CD4-positive, alpha-beta T cell treated with Interleukin-4 for 4 hours (primary cell): Measurements from ENCODE around the gene MAP3K20.
A peak's percentile ranks its signal among the peaks of the same experiment; 100 is the strongest.
"Not testable (repeated sequence)": the region's sequence is repeated elsewhere in the genome, so short reads cannot be mapped to it uniquely, and the experiment has no call there.

Experiments used
- DNase-seq: peaks from one replicate; pipeline ENCODE4 v3.0.0-alpha.2; 2020

The MAP3K20 gene

DNA sequence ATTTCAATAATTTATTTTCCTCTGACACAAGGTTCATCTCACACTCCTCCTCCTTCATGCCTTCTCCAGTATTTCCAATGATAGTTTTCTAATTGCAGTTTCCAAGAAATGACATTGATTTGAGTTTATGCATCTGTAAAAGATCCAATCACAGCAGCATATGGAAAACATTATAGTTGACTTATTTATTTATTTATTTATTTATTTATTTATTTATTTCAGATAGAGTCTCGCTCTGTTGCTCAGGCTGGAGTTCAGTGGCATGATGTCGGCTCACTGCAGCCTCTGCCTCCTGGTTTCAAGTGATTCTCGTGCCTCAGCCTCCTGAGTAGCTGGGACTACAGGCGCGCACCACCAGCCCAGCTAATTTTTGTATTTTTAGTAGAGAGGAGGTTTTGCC is 52.5 kb downstream of the MAP3K20 start:
- not testable (repeated sequence) for DNase-seq

DNA sequence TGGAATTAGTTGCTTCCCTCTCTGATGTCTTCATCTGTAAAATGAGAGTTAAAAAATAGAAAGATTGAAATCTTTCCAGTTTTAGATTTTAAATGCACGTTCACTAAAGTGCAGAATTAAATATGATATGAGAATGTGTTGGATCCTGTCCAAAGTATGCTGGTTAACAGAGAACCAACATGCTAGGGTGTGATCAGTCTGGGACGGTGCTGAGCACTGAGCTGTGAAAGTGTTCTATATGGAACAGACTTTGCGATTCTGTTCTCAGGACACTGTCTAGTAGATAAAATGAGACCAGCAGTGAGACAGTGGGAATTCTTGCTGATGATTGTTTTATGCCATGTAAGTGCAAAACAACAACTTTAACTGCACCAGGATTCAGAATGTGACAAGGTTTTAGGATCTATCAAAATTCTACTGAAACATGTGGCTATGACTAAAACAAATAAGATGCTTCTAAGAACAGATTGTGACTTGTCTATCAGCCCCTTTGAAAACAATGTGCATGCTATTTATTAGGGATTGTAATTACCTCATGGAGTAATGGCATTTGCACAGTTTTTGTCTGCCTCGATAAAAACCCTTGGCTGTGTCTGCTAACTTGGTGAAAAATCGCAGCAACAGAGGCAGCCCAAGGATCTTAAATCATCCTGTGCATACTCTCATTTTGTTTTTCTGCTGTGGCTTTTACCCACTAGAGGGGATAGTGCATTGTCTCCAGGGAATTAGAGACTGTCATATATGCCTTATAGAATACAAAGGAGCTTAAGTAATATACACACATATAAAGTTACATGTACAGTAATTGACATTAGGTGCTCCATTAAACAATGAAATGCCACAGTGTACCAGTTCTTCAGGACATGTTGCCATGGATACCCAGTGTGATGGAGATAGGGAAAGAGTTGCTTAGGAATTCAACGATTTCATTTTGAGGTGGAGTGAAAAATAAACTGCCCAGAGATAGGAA is 55.1 kb downstream of the MAP3K20 start:
- no peak for DNase-seq

- DNase-seq, result no peak
These were observed 56.9 kb downstream of the MAP3K20 start for GRCh38 chr2:173132531-173132930.

GRCh38 chr2:173134703-173135102 is 59.1 kb downstream of the MAP3K20 start:
- DNase-seq, result no peak

DNA sequence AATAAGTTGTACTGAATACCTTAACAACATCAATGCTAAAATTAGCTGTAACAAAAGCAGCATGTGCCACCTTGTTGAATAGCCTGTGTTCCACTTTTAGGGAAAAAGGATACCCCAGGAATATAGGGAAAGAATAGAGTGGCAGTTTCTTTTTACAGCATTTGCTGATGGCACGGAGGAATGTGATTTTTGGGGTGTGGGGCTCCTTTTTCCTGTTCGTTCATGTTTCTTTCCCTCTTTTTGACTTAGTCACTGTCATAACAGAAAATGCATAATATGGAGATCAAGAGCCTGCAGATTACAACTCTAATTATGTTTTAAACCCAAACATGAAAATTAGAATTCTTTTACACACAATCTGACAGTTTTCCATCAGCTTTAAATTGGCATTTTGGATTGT is 60.4 kb downstream of the MAP3K20 start:
- DNase-seq, result no peak

GRCh38 chr2:173136599-173136998 is 61.0 kb downstream of the MAP3K20 start:
- DNase-seq, result no peak

GRCh38 chr2:173137610-173138009 is 62.0 kb downstream of the MAP3K20 start:
- DNase-seq, result no peak

DNA sequence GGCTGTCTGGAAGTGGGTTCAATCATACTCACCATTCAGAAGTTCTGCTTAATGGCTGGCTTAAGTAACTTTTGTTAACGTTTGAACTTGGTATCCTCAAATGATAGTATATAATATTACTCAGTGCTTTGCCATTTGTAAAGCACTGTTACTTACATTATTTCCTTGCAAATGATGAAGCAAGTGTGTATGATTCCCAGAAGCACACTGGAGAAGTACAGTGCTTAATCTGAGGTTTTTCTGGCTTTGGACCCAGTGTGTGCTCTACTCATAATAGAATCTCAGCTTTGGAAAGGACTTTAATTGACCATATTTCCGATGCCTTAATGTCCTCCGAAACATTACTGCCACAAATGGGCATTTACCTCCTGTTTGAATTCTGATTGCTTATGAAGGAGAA is 63.3 kb downstream of the MAP3K20 start:
- no peak for DNase-seq

DNA sequence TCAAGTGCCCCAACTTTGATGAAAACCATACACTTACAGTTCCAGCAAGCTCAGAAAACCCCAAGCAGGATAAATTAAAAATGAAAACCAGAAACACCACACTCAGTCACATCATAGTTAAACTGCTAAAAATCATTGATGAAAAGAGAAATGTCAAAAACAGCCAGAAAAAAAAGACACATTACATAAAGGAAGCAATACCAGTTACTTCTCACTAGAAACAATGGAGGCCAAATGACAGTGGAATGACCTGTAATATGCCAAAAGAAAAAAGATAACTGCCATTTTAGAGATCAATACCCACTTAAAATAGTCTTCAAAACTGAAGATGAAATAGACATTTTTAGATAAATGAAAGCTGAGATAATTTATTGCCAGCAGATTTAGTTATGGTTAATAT is 66.0 kb downstream of the MAP3K20 start:
- no peak for DNase-seq

DNA sequence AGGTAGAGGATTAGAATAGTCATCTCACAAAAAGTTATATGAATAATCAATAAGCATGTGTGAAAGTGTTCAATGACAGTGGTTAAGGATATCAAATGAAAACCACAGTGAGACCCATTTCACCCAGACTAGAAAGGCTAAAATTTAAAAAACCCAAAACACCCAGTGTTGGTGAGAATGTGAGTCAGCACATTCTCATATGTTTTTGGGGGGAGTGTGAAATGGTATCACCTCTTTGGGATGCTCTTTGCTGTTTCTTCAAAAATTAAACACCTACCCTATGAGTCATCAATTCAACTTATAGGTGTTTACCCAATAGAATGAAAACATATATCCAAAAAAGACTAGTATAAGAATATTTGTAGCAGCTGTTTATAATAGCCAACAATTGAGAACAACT is 69.8 kb downstream of the MAP3K20 start:
- DNase-seq, result peak; percentile 22

DNA sequence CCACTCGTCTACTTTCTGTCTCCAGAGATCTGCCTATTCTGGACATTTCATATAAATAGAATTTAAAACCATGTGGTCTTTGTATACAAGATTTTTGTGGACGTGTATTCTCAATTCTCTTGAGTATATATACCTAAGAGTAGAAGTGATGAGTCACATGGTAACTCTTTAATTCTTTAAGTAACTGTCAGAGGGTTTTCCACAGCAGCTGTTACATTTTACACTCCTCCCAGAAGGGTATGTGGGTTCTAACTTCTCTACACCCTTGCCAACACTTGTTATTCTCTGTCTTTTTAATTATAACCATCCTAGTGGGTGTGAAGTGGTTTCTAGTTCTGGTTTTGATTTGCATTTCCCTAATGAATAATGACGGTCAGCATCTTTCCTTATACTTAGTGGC is 70.9 kb downstream of the MAP3K20 start:
- no peak for DNase-seq

DNA sequence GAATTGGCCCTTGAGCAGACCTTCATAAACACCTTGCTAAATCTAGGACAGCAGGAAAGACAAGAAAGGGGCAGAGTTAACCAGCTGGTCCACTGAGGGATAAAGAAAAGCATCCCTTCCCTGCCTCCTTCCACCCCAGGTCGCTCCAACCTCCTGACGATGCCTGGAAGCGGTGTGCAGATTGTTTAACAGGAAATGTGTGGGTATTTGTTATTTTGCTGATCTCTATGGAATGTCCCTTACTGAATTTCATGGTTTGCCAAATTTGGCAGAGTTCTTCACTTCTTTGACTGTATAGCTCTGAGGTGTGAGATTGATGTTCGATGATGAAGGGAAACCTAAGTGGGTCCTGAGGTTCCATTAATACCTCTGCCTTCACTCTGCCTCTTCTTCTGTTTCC is 72.9 kb downstream of the MAP3K20 start:
- DNase-seq, result no peak

- DNase-seq, result peak; percentile 51
These were observed 73.8 kb downstream of the MAP3K20 start for GRCh38 chr2:173149491-173149890.

DNA sequence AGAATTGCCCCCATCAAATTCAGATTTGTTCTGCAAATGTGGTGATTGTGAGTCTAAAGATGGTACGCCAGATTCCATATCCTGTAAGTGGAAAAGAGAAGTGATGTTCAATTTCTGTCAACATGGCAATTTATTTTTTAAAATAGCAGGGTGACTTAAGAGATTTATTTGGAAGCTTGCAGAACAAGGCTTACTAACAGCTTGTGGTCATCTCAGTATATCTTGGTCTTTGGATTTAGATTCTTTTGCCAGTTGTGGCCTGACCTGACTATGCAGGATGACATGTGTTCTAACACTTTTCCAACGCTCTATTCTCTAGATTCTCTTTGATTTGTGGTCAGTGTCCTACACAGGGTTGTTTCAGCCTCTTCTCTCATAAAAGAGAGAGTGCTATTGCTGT is 74.4 kb downstream of the MAP3K20 start:
- DNase-seq, result no peak

GRCh38 chr2:173150963-173151362 is 75.3 kb downstream of the MAP3K20 start:
- DNase-seq, result no peak

GRCh38 chr2:173151671-173152401 is 76.2 kb downstream of the MAP3K20 start:
- no peak for DNase-seq

DNA sequence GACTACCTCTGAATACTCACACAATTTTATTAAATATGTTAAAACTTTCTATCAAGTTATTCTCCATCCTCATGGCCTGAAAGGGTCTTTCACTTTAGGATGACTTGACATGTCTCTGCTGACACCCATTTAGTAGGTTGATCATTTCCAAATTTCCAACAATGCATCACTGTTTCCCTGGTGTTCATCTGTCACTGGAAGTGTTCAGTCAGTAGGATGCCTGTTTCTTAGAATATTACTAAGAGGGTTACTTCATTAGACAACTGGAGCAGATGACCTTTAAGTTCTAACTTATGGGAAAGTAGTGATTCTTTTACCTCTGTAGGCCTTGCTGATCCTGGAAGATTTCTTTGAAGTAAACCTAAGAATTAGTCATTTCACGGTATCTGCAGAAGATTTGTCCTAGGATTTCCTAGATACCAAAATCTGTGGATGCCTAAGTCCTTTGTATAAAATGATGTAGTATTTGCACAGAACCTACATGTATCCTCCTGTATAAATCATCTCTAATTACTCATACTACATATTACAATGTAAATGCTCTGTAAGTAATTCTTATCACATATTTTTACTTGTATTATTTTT is 77.7 kb downstream of the MAP3K20 start:
- DNase-seq, result no peak

DNA sequence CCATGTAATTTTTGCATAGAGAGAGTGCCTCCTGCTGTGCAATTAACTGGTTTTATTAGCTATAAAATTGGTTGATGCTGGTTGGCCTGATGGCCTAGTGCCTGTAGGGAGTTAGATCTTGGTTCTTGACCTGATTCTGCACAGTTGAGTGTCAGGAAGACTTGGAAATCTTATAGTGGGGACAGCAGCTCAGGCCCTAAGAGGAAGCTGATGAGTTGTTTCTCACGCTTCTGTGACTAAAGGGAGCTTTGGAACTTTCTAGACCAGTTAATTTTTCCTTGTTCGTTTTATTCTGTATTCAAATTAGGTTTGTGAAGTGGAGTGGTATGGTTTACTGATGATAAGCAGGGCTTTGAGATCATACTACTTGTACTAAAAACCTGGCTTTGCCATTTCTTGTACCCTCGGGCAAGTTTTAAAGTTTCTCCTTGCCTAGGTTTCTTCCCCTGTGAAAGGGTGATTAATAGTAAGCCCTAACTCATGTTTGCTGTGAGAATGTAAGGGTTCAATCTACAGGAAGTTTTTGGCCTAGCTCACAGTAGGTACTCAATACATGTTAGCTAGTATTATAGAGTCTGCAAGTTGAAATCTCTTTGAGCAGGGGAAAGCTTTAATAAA is 82.1 kb downstream of the MAP3K20 start:
- no peak for DNase-seq

GRCh38 chr2:173159791-173160463 is 84.3 kb downstream of the MAP3K20 start:
- no peak for DNase-seq

- no peak for DNase-seq
These were observed 85.0 kb downstream of the MAP3K20 start for GRCh38 chr2:173160618-173161017.

DNA sequence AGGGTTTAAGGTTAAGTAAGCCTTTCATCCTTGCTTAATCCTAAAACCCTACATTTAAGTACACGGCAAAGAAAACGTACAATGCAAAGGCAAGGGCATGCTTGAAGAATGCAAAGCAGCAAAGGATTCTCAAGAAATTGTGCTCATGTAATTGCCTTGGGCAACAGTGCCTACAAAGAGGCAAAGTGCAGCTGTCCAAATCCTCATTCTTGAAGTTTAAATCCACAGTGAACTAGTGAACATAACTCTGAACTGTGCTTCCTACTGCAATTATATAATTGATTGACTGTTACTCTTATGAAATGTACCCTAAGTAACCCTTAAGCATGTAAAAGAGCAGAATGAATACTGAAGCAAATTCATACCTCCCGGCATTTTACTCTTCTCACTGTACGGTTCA is 85.4 kb downstream of the MAP3K20 start:
- no peak for DNase-seq

- DNase-seq, result no peak
These were observed 85.9 kb downstream of the MAP3K20 start for GRCh38 chr2:173161507-173161906.

DNA sequence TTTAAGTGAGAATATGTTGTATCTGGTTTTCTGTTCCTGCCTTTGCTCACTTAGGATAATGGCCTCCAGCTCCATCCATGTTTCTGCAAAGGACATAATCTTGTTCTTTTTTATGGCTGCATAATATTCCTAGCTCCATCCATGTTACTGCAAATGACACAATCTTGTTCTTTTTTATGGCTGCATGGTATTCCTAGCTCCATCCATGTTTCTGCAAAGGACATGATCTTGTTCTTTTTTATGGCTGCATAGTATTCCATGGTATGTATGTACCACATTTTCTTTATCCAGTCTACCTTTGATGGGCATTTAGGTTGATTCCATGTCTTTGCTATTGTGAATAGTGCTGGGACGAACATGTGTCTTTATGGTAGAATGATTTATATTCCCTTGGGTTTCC is 87.7 kb downstream of the MAP3K20 start:
- DNase-seq, result not testable (repeated sequence)
